Fibroblast of lung (primary cell): Measurements from ENCODE around the gene RYR1.

Source experiments
- CTCF ChIP-seq, 2 donors: IDR thresholded peaks in 1 of 2; conservative IDR thresholded peaks in 1 of 2; 1 replicate in 1 of 2; 2 replicates in 1 of 2; pipeline ENCODE4 v1.5.1; 2011 to 2012; ENCODE audit warnings: low read length in 2 of 2, control low read depth in 1 of 2, inconsistent platforms in 1 of 2, low read depth in 1 of 2, mild to moderate bottlenecking in 1 of 2
- EZH2 ChIP-seq: IDR thresholded peaks from 2 replicates; pipeline ENCODE4 v1.5.1; 2012; ENCODE audit warnings: low read length, control low read depth, mild to moderate bottlenecking; ENCODE audit errors: missing control alignments

- TF ChIP-seq CTCF (conservative IDR thresholded peaks at IDR 0.05 in 1 of 2, IDR thresholded peaks at IDR 0.05 in 1 of 2; ENCODE audit: low read depth in 1 of 2, low read length in 2 of 2) (no peak), EZH2 (no peak)
These were observed 75.5 kb downstream of the RYR1 start for GRCh38 chr19:38509027-38509426.
